Neural cell (in vitro differentiated cells): ENCODE measurements around the gene SCYL3. TPM values are rescaled to one million over a fixed set of nuclear protein-coding genes. Genes with fewer than 3 reads are reported as not detected.

Experiments
- H2AFZ ChIP-seq: fragments of 200-600, 300-800 bp; sonication (generic), shearing (Covaris generic); 2 replicates; pipeline ENCODE4 v1.6.0; 2014; ENCODE audit warnings: low read depth, mild to moderate bottlenecking, antibody characterized with exemption, low read length, moderate library complexity
- H3F3A ChIP-seq: fragments of 200-600 bp; shearing (Covaris generic); 2 replicates; pipeline ENCODE4 v1.6.1; 2016; ENCODE audit warnings: mild to moderate bottlenecking, moderate library complexity, mixed read lengths, antibody characterized with exemption, low read length; ENCODE audit not compliant: insufficient read depth, poor library complexity, severe bottlenecking
- H3K27ac ChIP-seq: fragments of 200-600, 300-800 bp; sonication (generic), shearing (Covaris generic); 2 replicates; pipeline ENCODE4 v1.5.1; 2014; ENCODE audit warnings: mild to moderate bottlenecking, low read length, moderate library complexity
- H3K27me3 ChIP-seq: fragments of 300-800, 200-600 bp; sonication (generic), shearing (Covaris generic); 2 replicates; pipeline ENCODE4 v1.6.0; 2014; ENCODE audit warnings: mild to moderate bottlenecking, low read depth, low read length, moderate library complexity; ENCODE audit not compliant: insufficient read depth
- H3K36me3 ChIP-seq: fragments of 300-800, 200-600 bp; sonication (generic), shearing (Covaris generic); 2 replicates; pipeline ENCODE4 v1.5.1; 2014; ENCODE audit warnings: mild to moderate bottlenecking, antibody characterized with exemption, low read length, moderate library complexity; ENCODE audit not compliant: insufficient read depth
- H3K4me2 ChIP-seq: fragments of 300-800, 200-600 bp; sonication (generic), shearing (Covaris generic); 2 replicates; pipeline ENCODE4 v1.6.0; 2014; ENCODE audit warnings: mild to moderate bottlenecking, low read length
- H3K4me3 ChIP-seq: fragments of 300-800, 200-600 bp; sonication (generic), shearing (Covaris generic); 2 replicates; pipeline ENCODE4 v1.5.1; 2014; ENCODE audit warnings: mild to moderate bottlenecking, low read length, moderate library complexity
- H3K79me2 ChIP-seq: fragments of 200-600 bp; shearing (Covaris generic); replicated peaks from 2 replicates; pipeline ENCODE4 v1.6.0; 2014; ENCODE audit warnings: mild to moderate bottlenecking, low read length, moderate library complexity; ENCODE audit not compliant: insufficient read depth
- H3K9ac ChIP-seq: fragments of 300-800, 200-600 bp; sonication (generic), shearing (Covaris generic); 2 replicates; pipeline ENCODE4 v1.6.1; 2016; ENCODE audit warnings: mild to moderate bottlenecking, low read length, mixed read lengths
- H3K9me2 ChIP-seq: fragments of 200-600 bp; shearing (Covaris generic); 2 replicates; pipeline ENCODE4 v1.6.1; 2016; ENCODE audit warnings: mild to moderate bottlenecking, low read length, mixed read lengths; ENCODE audit not compliant: insufficient read depth
- H3K9me3 ChIP-seq: fragments of 200-600, 300-800 bp; sonication (generic), shearing (Covaris generic); 2 replicates; pipeline ENCODE4 v1.6.1; 2016; ENCODE audit warnings: mild to moderate bottlenecking, mixed run types, low read length, moderate library complexity, mixed read lengths
- H4K20me1 ChIP-seq: fragments of 200-600 bp; shearing (Covaris generic); 2 replicates; pipeline ENCODE4 v1.6.1; 2016; ENCODE audit warnings: mild to moderate bottlenecking, mixed run types; ENCODE audit not compliant: insufficient read depth
- CTCF ChIP-seq: fragments of 450-650 bp; IDR thresholded peaks from 2 replicates; pipeline ENCODE4 v1.5.1; 2014; ENCODE audit warnings: antibody characterized with exemption, mild to moderate bottlenecking, moderate library complexity; ENCODE audit not compliant: poor library complexity, severe bottlenecking
- EP300 ChIP-seq: fragments of 450-650 bp; conservative IDR thresholded peaks from 2 replicates; pipeline ENCODE4 v1.6.1; 2014; ENCODE audit warnings: antibody characterized with exemption, mild to moderate bottlenecking, moderate library complexity; ENCODE audit not compliant: poor library complexity, severe bottlenecking
- EZH2 ChIP-seq: fragments of 200-600, 300-800 bp; shearing (Covaris generic), sonication (generic); IDR thresholded peaks from 2 replicates; pipeline ENCODE4 v1.6.1; 2014; ENCODE audit warnings: antibody characterized with exemption, low read length, borderline replicate concordance, mild to moderate bottlenecking; ENCODE audit not compliant: insufficient read depth, poor library complexity, severe bottlenecking
- MXI1 ChIP-seq: fragments of 450-650 bp; conservative IDR thresholded peaks from 2 replicates; pipeline ENCODE4 v1.6.1; 2014; ENCODE audit warnings: antibody characterized with exemption, mild to moderate bottlenecking; ENCODE audit not compliant: poor library complexity, severe bottlenecking
- POLR2AphosphoS5 ChIP-seq: IDR thresholded peaks from 2 replicates; pipeline ENCODE4 v1.6.1; 2012
- RAD21 ChIP-seq: fragments of 450-650 bp; conservative IDR thresholded peaks from 2 replicates; pipeline ENCODE4 v1.6.1; 2014; ENCODE audit warnings: antibody characterized with exemption, mild to moderate bottlenecking, moderate library complexity
- REST ChIP-seq: IDR thresholded peaks from 2 replicates; pipeline ENCODE4 v1.6.1; 2012; ENCODE audit warnings: borderline replicate concordance
- SMC3 ChIP-seq: fragments of 450-650 bp; conservative IDR thresholded peaks from 2 replicates; pipeline ENCODE4 v1.6.1; 2014; ENCODE audit warnings: antibody characterized with exemption, mild to moderate bottlenecking, moderate library complexity; ENCODE audit not compliant: poor library complexity
- TAF1 ChIP-seq: IDR thresholded peaks from 2 replicates; pipeline ENCODE4 v1.6.1; 2012; ENCODE audit warnings: low read depth
- polyA plus RNA-seq: library from polyadenylated mRNA; depleted of rRNA; stranded (reverse); fragments of >200 nt; gene quantifications from 2 replicates; pipeline ENCODE4 v1.2.3, GENCODE V29; 2014

Gene SCYL3
- polyA plus RNA-seq, 1 donor from 2014 or later: 13.1 TPM

- Histone ChIP-seq H2AFZ (no peak overlapping the region), H3K4me3 (no peak overlapping the region), H3K9me2 (no peaks in the 10 kb centered on the region), H4K20me1 (no peaks in the 10 kb centered on the region), H3K36me3 (peaks cover 4% of the 10 kb centered on the region), H3K4me2 (no peak overlapping the region), H3K79me2 (peaks cover 12% of the 10 kb centered on the region), H3K27me3 (no peaks in the 10 kb centered on the region), H3K27ac (no peak overlapping the region), H3F3A (no peaks in the 10 kb centered on the region), H3K9ac (no peak overlapping the region), H3K9me3 (no peaks in the 10 kb centered on the region)
- TF ChIP-seq CTCF (no peak), SMC3 (no peak)
Measured at GRCh38 chr1:169889871-169890270, 3.8 kb downstream of the SCYL3 start.

- Histone ChIP-seq H3K4me3 (no peak overlapping the region), H3K4me2 (no peak overlapping the region)
- TF ChIP-seq SMC3: no peak
- TF ChIP-seq CTCF: no peak
- TF ChIP-seq RAD21: no peak
Measured at GRCh38 chr1:169886931-169887330, 6.8 kb downstream of the SCYL3 start.

GRCh38 chr1:169886422-169886821 lies 7.3 kb downstream of the SCYL3 start:
- Histone ChIP-seq H3K4me2 (no peak overlapping the region), H3K9ac (no peak overlapping the region), H3K9me3 (no peaks in the 10 kb centered on the region), H3K36me3 (peaks cover 4% of the 10 kb centered on the region), H4K20me1 (no peaks in the 10 kb centered on the region), H3F3A (no peaks in the 10 kb centered on the region), H3K79me2 (peaks cover 6% of the 10 kb centered on the region), H3K27me3 (no peaks in the 10 kb centered on the region), H2AFZ (no peak overlapping the region), H3K4me3 (no peak overlapping the region), H3K27ac (no peak overlapping the region), H3K9me2 (no peaks in the 10 kb centered on the region)
- TF ChIP-seq CTCF (no peak), TAF1 (no peak), REST (no peak), MXI1 (no peak), EP300 (no peak), RAD21 (no peak), POLR2AphosphoS5 (no peak), EZH2 (no peak), SMC3 (no peak)

More at GRCh38 chr1:169886931-169887330, 6.8 kb downstream of the SCYL3 start:
- H3K27ac ChIP-seq: no peak overlapping the region
- peaks cover 4% of the 10 kb centered on the region for H3K36me3 ChIP-seq
- H3K9ac ChIP-seq: no peak overlapping the region
- no peaks in the 10 kb centered on the region for H3K27me3 ChIP-seq
- no peak overlapping the region for H2AFZ ChIP-seq
- H3K9me2 ChIP-seq: no peaks in the 10 kb centered on the region
- no peaks in the 10 kb centered on the region for H4K20me1 ChIP-seq
- no peaks in the 10 kb centered on the region for H3F3A ChIP-seq
- peaks cover 11% of the 10 kb centered on the region for H3K79me2 ChIP-seq
- no peaks in the 10 kb centered on the region for H3K9me3 ChIP-seq
